Loucy (cell line): ENCODE results near the gene TM9SF2.

Experiments used
- H2AFZ ChIP-seq: fragments of 200-600 bp; sonication (generic); 2 replicates; pipeline ENCODE4 v1.6.0; 2016; ENCODE audit warnings: antibody characterized with exemption, mild to moderate bottlenecking, low read length, moderate library complexity
- H3F3A ChIP-seq: fragments of 200-600 bp; 2 replicates; pipeline ENCODE4 v1.6.0; 2016; ENCODE audit warnings: antibody characterized with exemption, low read depth, mild to moderate bottlenecking
- H3K27me3 ChIP-seq: fragments of 200-600 bp; sonication (generic); 2 replicates; pipeline ENCODE4 v1.6.1; 2014; ENCODE audit warnings: low read length, mild to moderate bottlenecking; ENCODE audit not compliant: insufficient read depth, poor library complexity, severe bottlenecking
- H3K36me3 ChIP-seq: fragments of 200-600 bp; sonication (generic); 2 replicates; pipeline ENCODE4 v1.6.1; 2016; ENCODE audit warnings: low read length; ENCODE audit not compliant: insufficient read depth
- H3K4me1 ChIP-seq: fragments of 200-600 bp; sonication (generic); 2 replicates; pipeline ENCODE4 v1.5.1; 2014; ENCODE audit warnings: low read length, mild to moderate bottlenecking; ENCODE audit not compliant: insufficient read depth, poor library complexity, severe bottlenecking
- H3K4me2 ChIP-seq: fragments of 200-600 bp; sonication (generic); 2 replicates; pipeline ENCODE4 v1.6.0; 2014; ENCODE audit warnings: antibody characterized with exemption, low read length, low read depth, mild to moderate bottlenecking; ENCODE audit not compliant: poor library complexity, severe bottlenecking
- H3K4me3 ChIP-seq: fragments of 200-600 bp; sonication (generic); 2 replicates; pipeline ENCODE4 v1.5.1; 2014; ENCODE audit warnings: low read length, mild to moderate bottlenecking, mixed read lengths; ENCODE audit not compliant: poor library complexity, severe bottlenecking
- H3K79me2 ChIP-seq: fragments of 200-600 bp; sonication (generic); 2 replicates; pipeline ENCODE4 v1.6.1; 2014; ENCODE audit warnings: low read length; ENCODE audit not compliant: insufficient read depth
- H3K9ac ChIP-seq: fragments of 200-600 bp; sonication (generic); 2 replicates; pipeline ENCODE4 v1.6.0; 2014; ENCODE audit warnings: mild to moderate bottlenecking, low read depth, low read length, moderate library complexity; ENCODE audit not compliant: poor library complexity, severe bottlenecking
- H3K9me2 ChIP-seq: fragments of 200-600 bp; sonication (generic); replicated peaks from 2 replicates; pipeline ENCODE4 v1.6.1; 2016; ENCODE audit warnings: low read depth, low read length, mixed read lengths
- H3K9me3 ChIP-seq: fragments of 200-600 bp; sonication (generic); 2 replicates; pipeline ENCODE4 v1.6.1; 2014; ENCODE audit warnings: mild to moderate bottlenecking, antibody characterized with exemption, low read length, low read depth; ENCODE audit not compliant: insufficient read depth
- H4K20me1 ChIP-seq: fragments of 200-600 bp; sonication (generic); 2 replicates; pipeline ENCODE4 v1.6.0; 2014; ENCODE audit warnings: antibody characterized with exemption, low read length, mild to moderate bottlenecking; ENCODE audit not compliant: insufficient read depth, poor library complexity, severe bottlenecking
- EZH2phosphoT487 ChIP-seq: fragments of 200-600 bp; IDR thresholded peaks from 2 replicates; pipeline ENCODE4 v1.6.1; 2018; ENCODE audit warnings: antibody characterized with exemption, mild to moderate bottlenecking, moderate library complexity, borderline replicate concordance
- TF ChIP-seq, protein P1 (sequence below): fragments of 200-600 bp; sonication (generic); conservative IDR thresholded peaks from 2 replicates; pipeline ENCODE4 v1.5.1; 2014; ENCODE audit warnings: mild to moderate bottlenecking, antibody characterized with exemption, low read length

The TM9SF2 gene

DNA sequence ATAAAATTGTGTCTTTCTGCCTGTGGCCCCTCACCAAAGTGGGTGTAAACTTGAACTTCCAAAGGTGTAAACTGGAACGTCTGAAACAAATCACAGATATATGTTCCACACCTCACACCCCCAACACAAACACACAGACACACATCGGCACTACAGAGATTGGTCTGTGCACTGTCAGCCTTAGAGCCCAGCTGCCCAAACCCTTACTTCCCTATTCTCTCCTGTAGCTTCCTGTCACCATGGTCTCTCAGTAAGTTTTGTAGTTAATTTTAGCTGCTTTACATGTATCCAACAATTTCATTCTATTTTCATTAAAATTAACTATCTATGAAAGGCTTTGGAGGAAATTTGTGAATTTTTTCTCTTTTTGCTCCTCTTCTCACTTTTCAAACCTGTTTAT, 5.4 kb downstream of the TM9SF2 start:
- Histone ChIP-seq H3K4me3 (peak overlapping the region; percentile 94), H3K4me2 (peak overlapping the region; percentile 93), H3K27me3 (peaks cover 2% of the 10 kb centered on the region), H3K9ac (peak overlapping the region; percentile 62), H3F3A (no peaks in the 10 kb centered on the region), H4K20me1 (peaks cover 78% of the 10 kb centered on the region), H3K36me3 (peaks cover 25% of the 10 kb centered on the region; the same call in 1 of the 2 replicates), H3K79me2 (peaks cover 100% of the 10 kb centered on the region), H3K9me3 (peaks cover 14% of the 10 kb centered on the region), H2AFZ (no peak overlapping the region), H3K4me1 (peaks cover 58% of the 10 kb centered on the region), H3K9me2 (no peaks in the 10 kb centered on the region)
- no peak for TF ChIP-seq EZH2phosphoT487
- TF ChIP-seq, protein P1, sequence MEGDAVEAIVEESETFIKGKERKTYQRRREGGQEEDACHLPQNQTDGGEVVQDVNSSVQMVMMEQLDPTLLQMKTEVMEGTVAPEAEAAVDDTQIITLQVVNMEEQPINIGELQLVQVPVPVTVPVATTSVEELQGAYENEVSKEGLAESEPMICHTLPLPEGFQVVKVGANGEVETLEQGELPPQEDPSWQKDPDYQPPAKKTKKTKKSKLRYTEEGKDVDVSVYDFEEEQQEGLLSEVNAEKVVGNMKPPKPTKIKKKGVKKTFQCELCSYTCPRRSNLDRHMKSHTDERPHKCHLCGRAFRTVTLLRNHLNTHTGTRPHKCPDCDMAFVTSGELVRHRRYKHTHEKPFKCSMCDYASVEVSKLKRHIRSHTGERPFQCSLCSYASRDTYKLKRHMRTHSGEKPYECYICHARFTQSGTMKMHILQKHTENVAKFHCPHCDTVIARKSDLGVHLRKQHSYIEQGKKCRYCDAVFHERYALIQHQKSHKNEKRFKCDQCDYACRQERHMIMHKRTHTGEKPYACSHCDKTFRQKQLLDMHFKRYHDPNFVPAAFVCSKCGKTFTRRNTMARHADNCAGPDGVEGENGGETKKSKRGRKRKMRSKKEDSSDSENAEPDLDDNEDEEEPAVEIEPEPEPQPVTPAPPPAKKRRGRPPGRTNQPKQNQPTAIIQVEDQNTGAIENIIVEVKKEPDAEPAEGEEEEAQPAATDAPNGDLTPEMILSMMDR, result no peak

DNA sequence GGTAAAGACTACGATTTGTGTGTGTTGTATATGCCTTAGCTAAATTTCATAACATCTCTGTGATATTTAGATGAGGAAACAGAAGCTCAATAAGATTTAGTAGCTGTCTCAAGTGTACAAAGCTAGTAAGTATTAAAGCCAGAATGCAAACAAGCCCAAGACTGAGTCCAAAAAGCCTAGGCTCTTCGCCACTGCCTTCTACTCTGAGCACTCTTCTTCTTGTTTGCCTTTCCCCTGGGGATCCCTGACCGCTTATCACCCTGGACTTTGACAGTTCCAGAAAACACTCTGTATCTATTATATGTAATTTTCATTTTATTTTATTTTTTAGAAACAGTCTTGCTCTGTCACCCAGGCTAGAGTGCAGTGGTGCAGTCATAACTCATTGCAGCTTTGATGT, 5.8 kb downstream of the TM9SF2 start:
- TF ChIP-seq, protein P1, result no peak
- Histone ChIP-seq H3K4me1 (peaks cover 57% of the 10 kb centered on the region), H3K9me2 (no peaks in the 10 kb centered on the region), H2AFZ (no peak overlapping the region), H3K9me3 (peaks cover 14% of the 10 kb centered on the region), H3F3A (no peaks in the 10 kb centered on the region), H4K20me1 (peaks cover 78% of the 10 kb centered on the region), H3K4me3 (peak overlapping the region; percentile 94), H3K4me2 (peak overlapping the region; percentile 93), H3K9ac (peak overlapping the region; percentile 62), H3K36me3 (peaks cover 25% of the 10 kb centered on the region; the same call in 1 of the 2 replicates), H3K27me3 (no peaks in the 10 kb centered on the region), H3K79me2 (peaks cover 100% of the 10 kb centered on the region)

DNA sequence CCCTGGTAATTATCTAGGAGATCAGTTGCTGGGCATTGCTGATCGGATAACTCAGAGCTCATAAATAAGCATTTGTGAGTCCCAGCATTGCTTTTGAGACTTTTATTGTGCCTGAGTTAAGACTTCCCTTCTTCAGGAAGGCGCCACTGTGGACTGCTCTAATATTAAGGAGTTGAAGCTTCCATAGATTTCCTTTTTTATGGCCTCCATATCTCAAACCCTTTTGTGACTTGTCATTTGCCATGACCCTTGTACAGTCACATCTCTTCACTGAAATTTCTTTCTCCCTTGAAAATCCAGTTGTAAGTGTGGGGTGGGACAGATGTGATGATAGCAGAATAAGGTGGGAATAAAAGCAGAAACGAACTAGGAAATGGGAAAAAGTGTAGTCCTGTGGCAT, 6.3 kb downstream of the TM9SF2 start:
- Histone ChIP-seq H3K9ac (no peak overlapping the region), H3F3A (no peaks in the 10 kb centered on the region), H3K4me1 (peaks cover 56% of the 10 kb centered on the region), H3K4me3 (no peak overlapping the region), H3K36me3 (peaks cover 25% of the 10 kb centered on the region; the same call in 1 of the 2 replicates), H2AFZ (no peak overlapping the region), H3K27me3 (no peaks in the 10 kb centered on the region), H3K9me2 (no peaks in the 10 kb centered on the region), H3K79me2 (peaks cover 100% of the 10 kb centered on the region), H3K9me3 (peaks cover 14% of the 10 kb centered on the region), H3K4me2 (peak overlapping the region; percentile 93), H4K20me1 (peaks cover 77% of the 10 kb centered on the region)
- TF ChIP-seq, protein P1, result no peak
- no peak for TF ChIP-seq EZH2phosphoT487
